ENCODE results near the gene FNDC3B.

The FNDC3B gene

GRCh38 chr3:172359231-172359630 is 319.9 kb downstream of the FNDC3B start:
- no peak for TF ChIP-seq SIN3A (IDR thresholded peaks at IDR 0.05; ENCODE audit: borderline replicate concordance, insufficient read depth, low read length)
- TF ChIP-seq TAF1 (IDR thresholded peaks at IDR 0.05; ENCODE audit: borderline replicate concordance, insufficient read depth, low read length): no peak
- TF ChIP-seq REST (IDR thresholded peaks at IDR 0.05; ENCODE audit: insufficient read depth in 1 of 2, low read depth in 2 of 2, low read length in 2 of 2): no peak
- no peak for TF ChIP-seq POLR2AphosphoS5 (IDR thresholded peaks at IDR 0.05; ENCODE audit: low read depth, low read length)
- TF ChIP-seq FOXP2 (optimal IDR thresholded peaks at IDR 0.05; ENCODE audit: borderline replicate concordance, extremely low read depth, extremely low read length, insufficient read depth): no peak

GRCh38 chr3:172359996-172360395 is 320.6 kb downstream of the FNDC3B start:
- no peak for TF ChIP-seq SIN3A (IDR thresholded peaks at IDR 0.05; ENCODE audit: borderline replicate concordance, insufficient read depth, low read length)
- TF ChIP-seq TAF1 (IDR thresholded peaks at IDR 0.05; ENCODE audit: borderline replicate concordance, insufficient read depth, low read length): no peak
- TF ChIP-seq FOXP2 (optimal IDR thresholded peaks at IDR 0.05; ENCODE audit: borderline replicate concordance, extremely low read depth, extremely low read length, insufficient read depth): no peak
- no peak for TF ChIP-seq REST (IDR thresholded peaks at IDR 0.05; ENCODE audit: insufficient read depth in 1 of 2, low read depth in 2 of 2, low read length in 2 of 2)
- TF ChIP-seq POLR2AphosphoS5 (IDR thresholded peaks at IDR 0.05; ENCODE audit: low read depth, low read length): no peak

GRCh38 chr3:172362583-172362982 is 323.2 kb downstream of the FNDC3B start:
- no peak for TF ChIP-seq POLR2AphosphoS5 (IDR thresholded peaks at IDR 0.05; ENCODE audit: low read depth, low read length)
- TF ChIP-seq SIN3A (IDR thresholded peaks at IDR 0.05; ENCODE audit: borderline replicate concordance, insufficient read depth, low read length): no peak
- no peak for TF ChIP-seq FOXP2 (optimal IDR thresholded peaks at IDR 0.05; ENCODE audit: borderline replicate concordance, extremely low read depth, extremely low read length, insufficient read depth)

- TF ChIP-seq SIN3A (IDR thresholded peaks at IDR 0.05; ENCODE audit: borderline replicate concordance, insufficient read depth, low read length): no peak
- no peak for TF ChIP-seq TAF1 (IDR thresholded peaks at IDR 0.05; ENCODE audit: borderline replicate concordance, insufficient read depth, low read length)
- TF ChIP-seq REST (IDR thresholded peaks at IDR 0.05; ENCODE audit: insufficient read depth in 1 of 2, low read depth in 2 of 2, low read length in 2 of 2): no peak
- no peak for TF ChIP-seq POLR2AphosphoS5 (IDR thresholded peaks at IDR 0.05; ENCODE audit: low read depth, low read length)
- no peak for TF ChIP-seq FOXP2 (optimal IDR thresholded peaks at IDR 0.05; ENCODE audit: borderline replicate concordance, extremely low read depth, extremely low read length, insufficient read depth)
Observed at GRCh38 chr3:172364374-172365027, 325.1 kb downstream of the FNDC3B start.

GRCh38 chr3:172365028-172365567 is 325.7 kb downstream of the FNDC3B start:
- no peak for TF ChIP-seq TAF1 (IDR thresholded peaks at IDR 0.05; ENCODE audit: borderline replicate concordance, insufficient read depth, low read length)
- TF ChIP-seq SIN3A (IDR thresholded peaks at IDR 0.05; ENCODE audit: borderline replicate concordance, insufficient read depth, low read length): no peak
- TF ChIP-seq POLR2AphosphoS5 (IDR thresholded peaks at IDR 0.05; ENCODE audit: low read depth, low read length): no peak
- TF ChIP-seq FOXP2 (optimal IDR thresholded peaks at IDR 0.05; ENCODE audit: borderline replicate concordance, extremely low read depth, extremely low read length, insufficient read depth): no peak
- no peak for TF ChIP-seq REST (IDR thresholded peaks at IDR 0.05; ENCODE audit: insufficient read depth in 1 of 2, low read depth in 2 of 2, low read length in 2 of 2)

Measured in PFSK-1 (cell line).